ENCODE measurements around the gene OGA.

The OGA gene

DNA sequence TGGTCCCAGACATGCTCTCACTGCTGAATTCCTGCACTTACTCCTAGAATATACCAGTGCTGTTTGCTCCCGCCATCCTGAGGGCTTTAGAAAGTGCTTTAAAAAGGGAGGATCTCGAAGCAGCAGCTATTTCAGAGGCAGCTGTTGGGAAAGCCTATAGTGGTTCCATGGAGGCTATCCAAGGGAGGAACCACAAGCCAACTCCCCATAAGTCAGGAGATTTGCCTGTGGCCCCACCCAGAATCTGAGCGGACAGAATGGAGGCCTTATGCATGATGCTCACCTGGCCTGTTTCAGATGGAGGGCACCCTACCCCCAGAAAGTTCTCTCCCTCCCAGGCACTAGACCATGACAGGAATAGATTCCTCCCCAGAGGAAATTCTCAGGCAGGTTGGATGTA is 27.6 kb upstream of the OGA start:
- H3K27me3 ChIP-seq (replicated peaks; ENCODE audit: control insufficient read depth, insufficient read depth, low read length) = no peaks in the 10 kb centered on the region
- no peak overlapping the region for H3K4me3 ChIP-seq (ENCODE audit: low read length)
- H3K9me3 ChIP-seq (ENCODE audit: control insufficient read depth, low read length) = no peaks in the 10 kb centered on the region
- H3K4me1 ChIP-seq (ENCODE audit: control insufficient read depth, insufficient read depth, low read length) = peaks cover 50% of the 10 kb centered on the region
- H3K9ac ChIP-seq (ENCODE audit: low read length) = peak overlapping the region; percentile 8
- DNase-seq (ENCODE audit: low read depth) = no peak
- H3K36me3 ChIP-seq (ENCODE audit: control insufficient read depth, insufficient read depth, low read length, severe bottlenecking) = peaks cover 3% of the 10 kb centered on the region

DNA sequence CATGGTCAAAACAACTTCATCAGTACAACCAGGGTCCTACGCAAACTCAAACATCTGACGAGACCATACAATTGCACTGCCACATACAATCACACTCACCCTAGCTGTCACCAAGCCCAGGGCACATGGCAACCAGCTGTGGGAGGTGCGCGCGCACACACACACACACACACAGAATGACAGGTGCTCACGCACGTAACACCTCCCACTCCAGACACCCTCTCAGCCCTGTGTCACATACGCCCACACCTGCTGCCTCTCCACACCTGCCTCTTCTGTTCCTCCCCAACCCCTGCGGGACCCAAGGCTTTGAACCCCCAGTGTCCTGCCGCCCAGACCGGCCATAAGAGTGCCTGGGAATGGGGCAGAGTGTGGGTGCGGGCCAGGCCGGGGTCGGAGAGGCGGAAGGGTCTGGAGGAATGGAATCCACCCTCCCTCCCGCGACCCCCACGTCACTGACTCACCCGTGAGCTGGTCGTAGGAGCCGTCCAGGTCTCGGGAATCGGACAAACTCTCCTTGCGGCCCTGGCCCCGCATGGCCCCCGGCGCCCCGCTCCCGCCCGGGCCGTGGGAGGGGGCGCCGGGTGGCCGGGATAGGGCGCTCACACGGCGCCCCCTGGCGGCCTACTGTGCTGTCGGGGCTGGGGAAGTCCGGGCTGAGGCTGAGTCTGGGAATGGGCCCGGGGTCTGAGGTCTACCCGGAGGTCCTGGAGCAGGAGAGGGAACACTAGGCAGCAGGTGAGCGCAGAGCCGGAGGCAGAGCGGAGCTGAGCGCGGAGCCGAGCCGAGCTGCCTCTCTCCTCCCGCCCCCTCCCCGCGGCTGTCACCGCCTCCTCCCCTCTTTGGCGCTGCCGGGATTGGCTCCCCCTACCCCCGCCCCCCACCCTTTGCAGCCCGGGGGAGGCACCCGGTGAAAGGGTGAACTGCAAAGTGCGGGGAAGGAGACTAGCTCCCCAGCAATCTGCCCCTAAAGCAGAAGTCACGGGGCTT is 25.1 kb upstream of the OGA start, which contains the start of gene KCNIP2:
KCNIP2 (minus strand) TSS at position 769 of the 990 bp plus-strand sequence; CDS start at position 537, 232 bp downstream.
- DNase-seq (ENCODE audit: low read depth) = no peak
- Histone ChIP-seq H3K27me3 (replicated peaks; ENCODE audit: control insufficient read depth, insufficient read depth, low read length) (no peaks in the 10 kb centered on the region), H3K9me3 (ENCODE audit: control insufficient read depth, low read length) (no peaks in the 10 kb centered on the region), H3K9ac (ENCODE audit: low read length) (peak within 1 kb of the TSS; percentile 83), H3K4me3 (ENCODE audit: low read length) (peak within 1 kb of the TSS; percentile 79), H3K36me3 (ENCODE audit: control insufficient read depth, insufficient read depth, low read length, severe bottlenecking) (peaks cover 3% of the 10 kb centered on the region), H3K4me1 (ENCODE audit: control insufficient read depth, insufficient read depth, low read length) (peaks cover 37% of the 10 kb centered on the region)

DNA sequence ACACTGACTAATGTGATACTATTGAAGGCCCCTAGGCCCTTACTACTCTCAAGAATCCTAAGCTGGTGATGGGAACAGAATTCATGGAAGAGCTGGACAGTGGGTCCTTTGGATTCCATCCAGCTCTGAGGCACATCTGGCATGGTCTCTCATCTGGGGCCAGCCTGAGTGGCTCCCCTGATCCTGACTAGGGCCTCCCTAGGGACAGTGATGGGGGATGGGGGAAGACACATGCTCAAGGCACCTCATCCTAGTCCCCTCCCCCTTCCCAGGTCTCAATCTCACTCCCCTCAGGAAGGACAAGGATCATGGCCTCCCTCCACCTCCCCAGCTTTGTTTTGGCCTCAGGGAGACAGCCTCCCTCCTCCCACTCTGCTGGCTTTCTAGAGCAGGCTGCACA is 23.6 kb upstream of the OGA start:
- H3K36me3 ChIP-seq (ENCODE audit: control insufficient read depth, insufficient read depth, low read length, severe bottlenecking) = peaks cover 3% of the 10 kb centered on the region
- peak overlapping the region; percentile 83 for H3K9ac ChIP-seq (ENCODE audit: low read length)
- DNase-seq (ENCODE audit: low read depth) = no peak
- H3K4me3 ChIP-seq (ENCODE audit: low read length) = peak overlapping the region; percentile 79
- peaks cover 26% of the 10 kb centered on the region for H3K4me1 ChIP-seq (ENCODE audit: control insufficient read depth, insufficient read depth, low read length)
- H3K27me3 ChIP-seq (replicated peaks; ENCODE audit: control insufficient read depth, insufficient read depth, low read length) = no peaks in the 10 kb centered on the region
- no peaks in the 10 kb centered on the region for H3K9me3 ChIP-seq (ENCODE audit: control insufficient read depth, low read length)

DNA sequence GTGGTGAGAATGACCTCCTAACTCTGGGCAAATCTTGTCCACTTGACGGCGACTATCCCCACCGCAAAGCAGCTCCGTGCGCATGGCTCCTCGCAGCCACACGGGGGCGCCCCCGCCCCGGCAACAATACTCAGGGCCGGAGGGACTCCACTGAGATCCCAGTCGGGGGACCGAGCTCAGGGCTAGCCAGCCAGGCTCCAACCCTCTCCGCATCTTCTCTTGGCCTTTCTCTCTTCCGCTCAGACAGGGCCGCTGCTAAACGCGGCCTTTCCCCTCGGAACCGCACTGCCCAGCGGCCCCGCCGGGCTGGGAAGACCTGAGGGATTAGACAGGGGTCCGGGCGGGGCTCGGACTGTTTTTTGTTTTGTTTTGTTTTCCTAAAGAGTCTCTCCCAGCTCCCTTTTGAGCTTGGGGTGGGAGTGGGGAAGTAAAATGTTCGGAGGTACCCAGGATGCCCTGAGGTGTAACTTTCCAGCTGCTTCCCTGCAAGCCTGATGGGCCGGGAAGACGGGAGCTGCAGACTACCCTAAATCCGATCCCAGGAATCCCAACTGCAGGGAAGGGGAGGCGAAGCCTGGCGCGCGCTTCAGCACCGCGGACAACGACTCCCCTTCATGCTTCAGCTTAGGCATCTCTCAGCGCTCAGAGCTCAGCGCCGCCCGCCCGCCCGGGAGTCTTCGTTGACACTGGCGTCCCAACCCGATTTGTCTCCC is 22.7 kb upstream of the OGA start:
- peaks cover 3% of the 10 kb centered on the region for H3K36me3 ChIP-seq (ENCODE audit: control insufficient read depth, insufficient read depth, low read length, severe bottlenecking)
- peak; percentile 89 for DNase-seq (ENCODE audit: low read depth)
- H3K4me3 ChIP-seq (ENCODE audit: low read length) = peak overlapping the region; percentile 79
- peaks cover 24% of the 10 kb centered on the region for H3K4me1 ChIP-seq (ENCODE audit: control insufficient read depth, insufficient read depth, low read length)
- no peaks in the 10 kb centered on the region for H3K9me3 ChIP-seq (ENCODE audit: control insufficient read depth, low read length)
- no peaks in the 10 kb centered on the region for H3K27me3 ChIP-seq (replicated peaks; ENCODE audit: control insufficient read depth, insufficient read depth, low read length)
- H3K9ac ChIP-seq (ENCODE audit: low read length) = peak overlapping the region; percentile 64

DNA sequence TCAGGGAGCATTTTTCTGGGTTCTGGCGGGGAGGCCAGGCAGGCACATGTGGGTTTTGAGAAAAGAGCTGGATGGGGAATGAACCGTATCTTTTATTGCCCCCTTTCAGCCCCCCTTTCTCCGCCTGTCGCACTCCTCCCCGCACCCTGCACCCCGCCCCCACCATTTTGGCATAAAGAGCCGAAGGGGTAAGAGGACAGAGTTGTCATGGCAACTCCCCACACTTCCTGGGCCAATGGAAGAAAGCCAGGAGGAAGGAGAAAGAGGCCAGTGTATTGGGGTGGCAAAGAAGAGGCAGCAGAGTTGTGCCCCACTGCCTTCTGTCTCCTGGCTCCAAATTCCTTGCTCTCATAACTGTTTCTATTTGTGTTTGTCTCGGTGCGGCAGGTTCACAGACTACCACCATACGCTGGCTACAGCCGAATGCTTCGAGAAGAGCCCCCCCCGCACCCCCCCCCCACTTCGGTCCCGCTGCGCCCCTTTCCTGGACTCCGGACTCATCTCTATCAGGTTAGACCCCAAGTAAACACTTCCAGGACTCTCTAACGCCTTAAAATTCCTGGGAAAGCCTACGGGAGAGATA is 21.9 kb upstream of the OGA start:
- peak overlapping the region; percentile 64 for H3K9ac ChIP-seq (ENCODE audit: low read length)
- DNase-seq (ENCODE audit: low read depth) = peak; percentile 14
- H3K4me1 ChIP-seq (ENCODE audit: control insufficient read depth, insufficient read depth, low read length) = peaks cover 19% of the 10 kb centered on the region
- H3K36me3 ChIP-seq (ENCODE audit: control insufficient read depth, insufficient read depth, low read length, severe bottlenecking) = peaks cover 3% of the 10 kb centered on the region
- no peaks in the 10 kb centered on the region for H3K9me3 ChIP-seq (ENCODE audit: control insufficient read depth, low read length)
- peak overlapping the region; percentile 79 for H3K4me3 ChIP-seq (ENCODE audit: low read length)
- no peaks in the 10 kb centered on the region for H3K27me3 ChIP-seq (replicated peaks; ENCODE audit: control insufficient read depth, insufficient read depth, low read length)

DNA sequence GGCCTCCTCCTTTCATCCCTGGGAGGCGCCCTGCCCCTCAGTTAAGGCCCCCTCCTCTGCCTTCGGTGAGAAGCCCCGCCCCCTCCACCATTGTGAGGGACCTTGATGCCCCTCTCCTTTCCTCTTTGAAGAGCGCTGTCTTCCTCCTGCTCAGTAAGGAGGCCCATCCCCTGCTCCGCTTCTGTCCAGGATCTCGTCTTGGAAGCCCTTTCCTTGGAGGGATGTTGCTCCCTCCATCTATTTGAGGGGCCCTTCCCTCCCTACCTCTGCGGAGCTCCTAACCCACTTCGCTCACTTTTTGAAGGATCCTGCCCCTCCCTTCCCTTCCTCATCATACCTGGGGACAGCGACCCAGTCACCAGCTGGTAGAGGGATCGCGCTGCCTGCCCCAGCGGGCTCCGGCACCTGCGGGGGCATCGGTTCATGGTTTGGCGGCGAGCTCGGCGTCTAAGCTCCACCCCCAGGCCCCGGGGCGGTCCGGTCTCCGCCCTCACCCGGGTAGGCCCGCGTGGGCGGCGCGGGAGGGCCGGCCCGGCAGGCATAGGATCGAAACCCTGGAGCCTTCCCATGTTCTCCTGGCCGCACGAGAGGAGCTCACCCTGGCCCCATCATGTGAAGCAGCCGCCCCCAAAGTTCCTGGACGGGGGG is 21.3 kb upstream of the OGA start:
- Histone ChIP-seq H3K9ac (ENCODE audit: low read length) (peak overlapping the region; percentile 2), H3K27me3 (replicated peaks; ENCODE audit: control insufficient read depth, insufficient read depth, low read length) (no peaks in the 10 kb centered on the region), H3K4me1 (ENCODE audit: control insufficient read depth, insufficient read depth, low read length) (peaks cover 17% of the 10 kb centered on the region), H3K4me3 (ENCODE audit: low read length) (peak overlapping the region; percentile 51), H3K36me3 (ENCODE audit: control insufficient read depth, insufficient read depth, low read length, severe bottlenecking) (peaks cover 3% of the 10 kb centered on the region), H3K9me3 (ENCODE audit: control insufficient read depth, low read length) (no peaks in the 10 kb centered on the region)
- DNase-seq (ENCODE audit: low read depth) = peak; percentile 54

DNA sequence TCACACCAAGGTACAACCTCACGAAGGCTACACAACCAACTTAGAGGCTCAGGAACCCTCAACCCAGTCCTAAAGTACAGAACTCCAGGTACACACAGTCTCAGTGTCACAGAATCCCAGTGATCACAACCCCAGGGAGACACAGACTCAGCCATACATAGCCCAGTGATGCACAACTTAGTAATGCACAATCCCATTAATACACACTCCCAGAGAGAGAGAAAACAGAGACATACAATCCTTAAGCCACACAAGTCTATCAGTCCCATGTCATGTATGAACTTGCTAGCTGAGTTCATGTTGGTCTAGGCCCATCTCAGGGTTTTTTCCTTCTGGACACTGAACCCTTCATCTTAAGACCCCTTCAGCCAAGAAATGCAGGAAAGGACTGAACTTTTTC is 20.8 kb upstream of the OGA start:
- DNase-seq (ENCODE audit: low read depth) = no peak
- H3K4me3 ChIP-seq (ENCODE audit: low read length) = no peak overlapping the region
- peaks cover 3% of the 10 kb centered on the region for H3K36me3 ChIP-seq (ENCODE audit: control insufficient read depth, insufficient read depth, low read length, severe bottlenecking)
- H3K27me3 ChIP-seq (replicated peaks; ENCODE audit: control insufficient read depth, insufficient read depth, low read length) = no peaks in the 10 kb centered on the region
- H3K9me3 ChIP-seq (ENCODE audit: control insufficient read depth, low read length) = no peaks in the 10 kb centered on the region
- H3K4me1 ChIP-seq (ENCODE audit: control insufficient read depth, insufficient read depth, low read length) = peaks cover 11% of the 10 kb centered on the region
- no peak overlapping the region for H3K9ac ChIP-seq (ENCODE audit: low read length)

DNA sequence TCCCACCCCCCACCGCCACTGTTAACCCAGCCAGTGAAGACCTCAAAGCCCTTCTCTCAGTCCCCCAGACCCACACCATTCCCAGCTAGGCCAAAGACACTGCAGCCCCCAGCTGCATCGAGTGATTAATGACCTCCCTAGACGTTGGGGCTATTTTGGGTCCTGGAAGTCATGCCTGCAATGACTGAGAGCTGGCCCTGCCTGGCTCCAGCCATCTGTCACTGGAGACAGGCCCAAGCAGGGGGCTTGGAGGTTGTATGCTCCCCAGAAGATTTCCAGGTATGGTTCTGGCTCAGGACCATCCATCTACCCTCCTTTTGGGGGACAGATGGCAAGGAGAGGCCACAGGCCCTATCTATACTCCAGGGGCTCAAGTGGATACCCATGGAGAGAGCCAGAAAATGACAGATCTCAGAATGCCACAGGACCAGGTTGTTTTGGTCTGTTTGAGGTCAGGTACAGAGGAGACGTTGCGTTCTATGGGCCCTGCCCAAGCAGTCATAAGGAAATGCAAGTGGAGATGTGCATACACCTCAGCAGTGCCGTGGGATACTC is 20.2 kb upstream of the OGA start:
- no peak for DNase-seq (ENCODE audit: low read depth)
- no peak overlapping the region for H3K9ac ChIP-seq (ENCODE audit: low read length)
- no peaks in the 10 kb centered on the region for H3K9me3 ChIP-seq (ENCODE audit: control insufficient read depth, low read length)
- peaks cover 3% of the 10 kb centered on the region for H3K36me3 ChIP-seq (ENCODE audit: control insufficient read depth, insufficient read depth, low read length, severe bottlenecking)
- H3K27me3 ChIP-seq (replicated peaks; ENCODE audit: control insufficient read depth, insufficient read depth, low read length) = no peaks in the 10 kb centered on the region
- no peak overlapping the region for H3K4me3 ChIP-seq (ENCODE audit: low read length)
- peaks cover 11% of the 10 kb centered on the region for H3K4me1 ChIP-seq (ENCODE audit: control insufficient read depth, insufficient read depth, low read length)

DNA sequence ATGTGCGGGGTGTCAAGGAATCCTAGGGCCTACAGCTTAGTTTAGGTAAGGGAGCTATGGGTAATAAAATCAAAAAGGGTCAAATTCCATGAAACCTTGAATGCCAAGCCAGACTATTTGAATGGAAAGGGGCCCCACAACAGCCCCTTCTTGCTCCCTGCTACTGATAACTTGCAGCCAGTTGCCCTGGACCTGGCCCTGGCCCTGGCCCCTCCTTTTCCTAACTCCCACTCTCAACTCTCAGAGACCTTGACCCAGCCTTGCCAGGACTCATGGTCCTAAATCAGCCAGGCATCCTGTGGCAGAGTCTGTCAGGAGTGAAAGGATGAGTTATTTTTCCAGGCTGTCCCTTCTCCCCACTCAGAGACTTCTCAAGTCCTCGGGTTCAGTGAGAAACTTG is 19.5 kb upstream of the OGA start:
- Histone ChIP-seq H3K27me3 (replicated peaks; ENCODE audit: control insufficient read depth, insufficient read depth, low read length) (no peaks in the 10 kb centered on the region), H3K9ac (ENCODE audit: low read length) (no peak overlapping the region), H3K36me3 (ENCODE audit: control insufficient read depth, insufficient read depth, low read length, severe bottlenecking) (peaks cover 3% of the 10 kb centered on the region), H3K4me1 (ENCODE audit: control insufficient read depth, insufficient read depth, low read length) (peaks cover 11% of the 10 kb centered on the region), H3K9me3 (ENCODE audit: control insufficient read depth, low read length) (no peaks in the 10 kb centered on the region), H3K4me3 (ENCODE audit: low read length) (no peak overlapping the region)
- DNase-seq (ENCODE audit: low read depth) = no peak

DNA sequence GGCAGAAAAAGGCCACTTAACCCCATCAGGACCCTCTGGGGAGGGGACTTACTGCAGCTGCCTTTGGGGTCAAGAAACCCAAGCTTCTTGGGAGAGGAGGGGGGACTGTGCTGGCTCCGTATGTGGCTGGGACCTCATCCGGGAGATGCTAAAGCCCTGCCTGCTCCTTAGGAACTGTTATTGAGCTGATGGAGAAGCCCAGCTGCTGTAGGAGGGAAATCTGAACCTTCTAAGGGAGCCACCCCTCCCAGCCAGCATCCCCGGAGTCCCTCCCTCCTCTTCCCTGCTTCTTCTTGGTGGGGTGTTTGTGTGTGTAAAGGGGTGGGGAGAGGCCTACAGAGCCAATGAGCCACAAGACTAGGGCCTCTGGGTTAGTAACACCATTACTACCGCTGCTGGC is 17.1 kb upstream of the OGA start:
- no peak for DNase-seq (ENCODE audit: low read depth)
- Histone ChIP-seq H3K9me3 (ENCODE audit: control insufficient read depth, low read length) (no peaks in the 10 kb centered on the region), H3K27me3 (replicated peaks; ENCODE audit: control insufficient read depth, insufficient read depth, low read length) (no peaks in the 10 kb centered on the region), H3K4me3 (ENCODE audit: low read length) (no peak overlapping the region), H3K9ac (ENCODE audit: low read length) (no peak overlapping the region), H3K4me1 (ENCODE audit: control insufficient read depth, insufficient read depth, low read length) (peaks cover 15% of the 10 kb centered on the region), H3K36me3 (ENCODE audit: control insufficient read depth, insufficient read depth, low read length, severe bottlenecking) (peaks cover 3% of the 10 kb centered on the region)

Measured in adipocyte (in vitro differentiated cells).